Activated T-helper 17 cell treated with anti-CD3 and anti-CD28 coated beads, Interleukin-2, amount 50 U/mL, for 72 hours (primary cell): ENCODE measurements around the gene MED13L. TPM values are rescaled to one million over a fixed set of nuclear protein-coding genes. Genes with fewer than 3 reads are reported as not detected.
"Not testable (repeated sequence)": the region's sequence is repeated elsewhere in the genome, so short reads cannot be mapped to it uniquely, and the experiment has no call there.

ENCODE experiments used
- ATAC-seq: fragments of 150-1000 bp; cut with Tn5 transposase; replicated peaks from 2 replicates; pipeline ENCODE4 v1.10.0; 2021; ENCODE audit warnings: mild to moderate bottlenecking, moderate library complexity
- H3K27ac Mint-ChIP-seq: one replicate; pipeline ENCODE4 v1.8.0; 2022; ENCODE audit warnings: mixed read lengths
- H3K27me3 Mint-ChIP-seq: one replicate; pipeline ENCODE4 v1.8.0; 2022; ENCODE audit warnings: mixed read lengths
- H3K36me3 Mint-ChIP-seq: one replicate; pipeline ENCODE4 v1.8.0; 2022; ENCODE audit warnings: low read depth, mild to moderate bottlenecking, mixed read lengths
- H3K4me1 Mint-ChIP-seq: one replicate; pipeline ENCODE4 v1.8.0; 2022; ENCODE audit warnings: mixed read lengths
- H3K4me3 Mint-ChIP-seq: one replicate; pipeline ENCODE4 v1.8.0; 2022; ENCODE audit warnings: mild to moderate bottlenecking, mixed read lengths
- H3K9me3 Mint-ChIP-seq: one replicate; pipeline ENCODE4 v1.8.0; 2022; ENCODE audit warnings: mixed read lengths
- total RNA-seq, 2 donors: library from RNA; stranded (reverse); gene quantifications; one replicate each; pipeline ENCODE4 v1.2.3, GENCODE V29; 2022

The MED13L gene
- total RNA-seq, 2 donors from 2014 or later = 49.9 to 56.2 TPM

GRCh38 chr12:115988212-115988611, 289.3 kb downstream of the MED13L start:
- H3K9me3 Mint-ChIP-seq = no peaks in the 10 kb centered on the region
- H3K4me3 Mint-ChIP-seq = no peak overlapping the region
- peaks cover 82% of the 10 kb centered on the region for H3K36me3 Mint-ChIP-seq
- no peak for ATAC-seq
- H3K27ac Mint-ChIP-seq = peak overlapping the region; percentile 36
- H3K27me3 Mint-ChIP-seq = no peaks in the 10 kb centered on the region
- peaks cover 20% of the 10 kb centered on the region for H3K4me1 Mint-ChIP-seq

GRCh38 chr12:115984616-115985015, 292.9 kb downstream of the MED13L start:
- ATAC-seq = no peak
- Mint-ChIP-seq H3K9me3 (no peaks in the 10 kb centered on the region), H3K36me3 (peaks cover 89% of the 10 kb centered on the region), H3K4me3 (no peak overlapping the region), H3K27me3 (no peaks in the 10 kb centered on the region), H3K27ac (peak overlapping the region; percentile 16), H3K4me1 (peaks cover 15% of the 10 kb centered on the region)

GRCh38 chr12:115983226-115983798, 294.2 kb downstream of the MED13L start:
- Mint-ChIP-seq H3K27ac (no peak overlapping the region), H3K27me3 (no peaks in the 10 kb centered on the region), H3K9me3 (no peaks in the 10 kb centered on the region), H3K4me1 (peaks cover 5% of the 10 kb centered on the region), H3K36me3 (peaks cover 90% of the 10 kb centered on the region), H3K4me3 (no peak overlapping the region)
- ATAC-seq = no peak

- Mint-ChIP-seq H3K4me1 (peaks cover 5% of the 10 kb centered on the region), H3K4me3 (no peak overlapping the region), H3K27ac (no peak overlapping the region), H3K36me3 (peaks cover 87% of the 10 kb centered on the region), H3K27me3 (no peaks in the 10 kb centered on the region), H3K9me3 (no peaks in the 10 kb centered on the region)
- no peak for ATAC-seq
Measured at GRCh38 chr12:115980339-115980738, 297.2 kb downstream of the MED13L start.

- peaks cover 5% of the 10 kb centered on the region for H3K4me1 Mint-ChIP-seq
- no peaks in the 10 kb centered on the region for H3K9me3 Mint-ChIP-seq
- no peaks in the 10 kb centered on the region for H3K27me3 Mint-ChIP-seq
- no peak for ATAC-seq
- H3K36me3 Mint-ChIP-seq = peaks cover 90% of the 10 kb centered on the region
- no peak overlapping the region for H3K27ac Mint-ChIP-seq
- H3K4me3 Mint-ChIP-seq = no peak overlapping the region
Measured at GRCh38 chr12:115979851-115980250, 297.6 kb downstream of the MED13L start.

- H3K27ac Mint-ChIP-seq = no peak overlapping the region
- H3K4me3 Mint-ChIP-seq = no peak overlapping the region
- H3K9me3 Mint-ChIP-seq = no peaks in the 10 kb centered on the region
- ATAC-seq = no peak
- peaks cover 4% of the 10 kb centered on the region for H3K4me1 Mint-ChIP-seq
- peaks cover 91% of the 10 kb centered on the region for H3K36me3 Mint-ChIP-seq
- H3K27me3 Mint-ChIP-seq = no peaks in the 10 kb centered on the region
Measured at GRCh38 chr12:115979351-115979750, 298.1 kb downstream of the MED13L start.

- not testable (repeated sequence) for H3K27me3 Mint-ChIP-seq, H3K9me3 Mint-ChIP-seq, H3K4me1 Mint-ChIP-seq, H3K4me3 Mint-ChIP-seq, H3K27ac Mint-ChIP-seq, ATAC-seq
- H3K36me3 Mint-ChIP-seq = peaks cover 89% of the 10 kb centered on the region
Measured at GRCh38 chr12:115976829-115977228, 300.7 kb downstream of the MED13L start.

GRCh38 chr12:115975411-115975810, 302.1 kb downstream of the MED13L start:
- Mint-ChIP-seq H3K4me3 (no peak overlapping the region), H3K27ac (no peak overlapping the region), H3K9me3 (no peaks in the 10 kb centered on the region)

GRCh38 chr12:115973968-115974724, 303.3 kb downstream of the MED13L start:
- Mint-ChIP-seq H3K4me1 (no peaks in the 10 kb centered on the region), H3K9me3 (no peaks in the 10 kb centered on the region)

More at GRCh38 chr12:115975411-115975810, 302.1 kb downstream of the MED13L start:
- Mint-ChIP-seq H3K4me1 (no peaks in the 10 kb centered on the region), H3K27me3 (no peaks in the 10 kb centered on the region), H3K36me3 (peaks cover 89% of the 10 kb centered on the region)
- ATAC-seq = no peak

GRCh38 chr12:115973066-115973465, 304.4 kb downstream of the MED13L start:
- Mint-ChIP-seq H3K36me3 (peaks cover 91% of the 10 kb centered on the region), H3K4me1 (no peaks in the 10 kb centered on the region), H3K4me3 (no peak overlapping the region), H3K27me3 (no peaks in the 10 kb centered on the region), H3K27ac (peak overlapping the region; percentile 35), H3K9me3 (no peaks in the 10 kb centered on the region)
- no peak for ATAC-seq

More at GRCh38 chr12:115973968-115974724, 303.3 kb downstream of the MED13L start:
- Mint-ChIP-seq H3K36me3 (peaks cover 89% of the 10 kb centered on the region), H3K27ac (no peak overlapping the region), H3K27me3 (no peaks in the 10 kb centered on the region), H3K4me3 (no peak overlapping the region)
- no peak for ATAC-seq

GRCh38 chr12:115972241-115972640, 305.3 kb downstream of the MED13L start:
- Mint-ChIP-seq H3K4me3 (no peak overlapping the region), H3K36me3 (peaks cover 91% of the 10 kb centered on the region)

GRCh38 chr12:115968211-115968610, 309.3 kb downstream of the MED13L start:
- no peak for ATAC-seq
- Mint-ChIP-seq H3K27me3 (no peaks in the 10 kb centered on the region), H3K4me3 (no peak overlapping the region), H3K36me3 (peaks cover 100% of the 10 kb centered on the region), H3K9me3 (no peaks in the 10 kb centered on the region), H3K4me1 (no peaks in the 10 kb centered on the region), H3K27ac (no peak overlapping the region)

More at GRCh38 chr12:115972241-115972640, 305.3 kb downstream of the MED13L start:
- ATAC-seq = no peak
- Mint-ChIP-seq H3K9me3 (no peaks in the 10 kb centered on the region), H3K27me3 (no peaks in the 10 kb centered on the region), H3K27ac (peak overlapping the region; percentile 35), H3K4me1 (no peaks in the 10 kb centered on the region)

- peaks cover 99% of the 10 kb centered on the region for H3K36me3 Mint-ChIP-seq
Measured at GRCh38 chr12:115966376-115966775, 311.1 kb downstream of the MED13L start.

GRCh38 chr12:115964626-115965025, 312.9 kb downstream of the MED13L start:
- Mint-ChIP-seq H3K4me1 (peaks cover 5% of the 10 kb centered on the region), H3K36me3 (peaks cover 99% of the 10 kb centered on the region), H3K27ac (peak overlapping the region; percentile 8), H3K27me3 (no peaks in the 10 kb centered on the region), H3K4me3 (no peak overlapping the region), H3K9me3 (no peaks in the 10 kb centered on the region)
- ATAC-seq = peak; percentile 62

More at GRCh38 chr12:115966376-115966775, 311.1 kb downstream of the MED13L start:
- Mint-ChIP-seq H3K27me3 (no peaks in the 10 kb centered on the region), H3K4me1 (no peaks in the 10 kb centered on the region), H3K4me3 (no peak overlapping the region), H3K27ac (no peak overlapping the region), H3K9me3 (no peaks in the 10 kb centered on the region)
- ATAC-seq = no peak

GRCh38 chr12:115964214-115964613, 313.3 kb downstream of the MED13L start:
- Mint-ChIP-seq H3K9me3 (no peaks in the 10 kb centered on the region), H3K4me1 (peaks cover 5% of the 10 kb centered on the region)

More at GRCh38 chr12:115964214-115964613, 313.3 kb downstream of the MED13L start:
- H3K36me3 Mint-ChIP-seq = peaks cover 99% of the 10 kb centered on the region
- H3K27me3 Mint-ChIP-seq = no peaks in the 10 kb centered on the region
- no peak overlapping the region for H3K4me3 Mint-ChIP-seq
- no peak for ATAC-seq
- H3K27ac Mint-ChIP-seq = peak overlapping the region; percentile 8
